GM11168 (cell line): ENCODE measurements around the gene SEZ6L2.
"Not testable (repeated sequence)": the region's sequence is repeated elsewhere in the genome, so short reads cannot be mapped to it uniquely, and the experiment has no call there.

Experiments used
- in situ Hi-C: fragments of 300-500 bp; cut with MboI; formaldehyde crosslinking; loops from one replicate; pipeline ENCODE4 v1.12.0; 2022; ENCODE audit warnings: low sequenced_read_pairs; ENCODE audit not compliant: unreplicated experiment

Gene SEZ6L2

DNA sequence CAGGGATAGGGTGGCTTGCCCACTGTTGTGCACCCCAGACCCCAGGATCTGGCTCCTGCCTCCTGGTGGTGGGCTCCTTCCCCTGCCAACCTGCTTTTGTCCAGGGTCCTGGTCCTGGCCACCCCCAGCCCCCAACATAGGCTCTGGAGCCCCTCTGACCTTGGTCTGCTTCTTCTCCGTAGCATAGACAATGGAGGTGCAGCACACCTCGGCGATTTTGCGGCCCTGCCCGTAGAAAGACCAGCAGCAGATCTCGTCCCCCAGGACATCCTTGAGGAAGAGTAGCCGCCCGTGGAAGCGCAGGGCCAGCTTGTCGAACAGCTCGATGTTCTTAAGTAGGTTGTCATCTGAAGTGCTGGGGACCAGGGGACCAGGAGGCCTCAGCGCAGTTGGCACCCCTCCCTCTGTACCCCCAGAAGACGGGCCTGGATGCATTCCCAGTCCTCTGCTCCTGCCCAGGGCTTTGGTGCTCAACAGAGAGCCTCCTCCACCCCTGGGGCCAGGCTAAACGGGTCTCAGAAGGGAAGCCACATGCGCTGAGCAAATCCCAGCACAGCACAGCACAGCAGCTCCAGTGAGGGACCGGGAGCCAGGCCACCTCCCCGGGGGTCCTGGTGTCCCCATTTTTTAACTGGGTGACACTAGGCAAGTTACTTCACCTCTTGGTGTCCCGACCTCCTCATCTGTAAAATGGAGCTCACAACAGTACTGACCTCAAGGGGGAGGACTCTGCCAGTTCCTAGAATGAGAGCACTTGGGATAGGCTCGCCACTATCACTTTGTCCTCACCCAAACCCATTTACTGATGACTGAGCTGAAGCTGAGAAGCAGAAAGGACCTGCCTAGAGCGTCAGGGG lies 11.7 kb upstream of the SEZ6L2 start:
- in situ Hi-C loops: no loop called here

DNA sequence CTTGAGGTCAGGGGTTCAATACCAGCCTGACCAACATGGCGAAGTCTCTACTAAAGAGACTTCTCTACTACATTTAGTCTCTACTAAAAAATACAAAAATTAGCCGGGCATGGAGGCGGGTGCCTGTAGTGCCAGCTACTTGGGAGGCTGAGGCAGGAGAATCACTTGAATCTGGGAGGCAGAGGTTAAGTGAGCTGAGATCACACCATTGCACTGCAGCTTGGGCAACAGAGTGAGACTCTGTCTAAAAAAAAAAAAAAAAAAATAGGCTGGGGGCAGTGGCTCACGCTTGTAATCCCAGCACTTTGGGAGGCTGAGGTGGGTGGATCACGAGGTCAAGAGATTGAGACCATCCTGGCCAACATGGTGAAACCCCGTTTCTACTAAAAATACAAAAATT lies 10.5 kb upstream of the SEZ6L2 start:
- in situ Hi-C loops: not testable (repeated sequence)

DNA sequence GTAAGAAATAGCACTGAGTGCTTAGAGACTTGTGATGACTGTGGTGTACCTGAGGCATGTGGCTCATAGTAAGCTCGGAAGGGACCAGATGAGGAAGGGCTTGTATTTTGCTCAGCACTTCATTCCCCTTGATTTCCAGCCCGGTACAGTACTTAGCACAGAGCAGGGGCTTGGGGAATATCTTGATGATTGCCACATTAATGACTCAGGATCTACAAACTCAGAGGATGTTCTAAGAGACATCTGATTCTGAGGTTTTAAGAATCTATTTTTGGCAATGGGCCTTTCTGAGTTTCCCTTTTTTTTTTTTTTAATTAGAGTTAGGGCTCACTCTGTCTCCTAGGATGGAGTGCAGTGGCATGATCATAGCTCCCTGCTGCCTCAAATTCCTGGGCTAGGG lies 10.0 kb upstream of the SEZ6L2 start:
- in situ Hi-C loops: no loop called here

DNA sequence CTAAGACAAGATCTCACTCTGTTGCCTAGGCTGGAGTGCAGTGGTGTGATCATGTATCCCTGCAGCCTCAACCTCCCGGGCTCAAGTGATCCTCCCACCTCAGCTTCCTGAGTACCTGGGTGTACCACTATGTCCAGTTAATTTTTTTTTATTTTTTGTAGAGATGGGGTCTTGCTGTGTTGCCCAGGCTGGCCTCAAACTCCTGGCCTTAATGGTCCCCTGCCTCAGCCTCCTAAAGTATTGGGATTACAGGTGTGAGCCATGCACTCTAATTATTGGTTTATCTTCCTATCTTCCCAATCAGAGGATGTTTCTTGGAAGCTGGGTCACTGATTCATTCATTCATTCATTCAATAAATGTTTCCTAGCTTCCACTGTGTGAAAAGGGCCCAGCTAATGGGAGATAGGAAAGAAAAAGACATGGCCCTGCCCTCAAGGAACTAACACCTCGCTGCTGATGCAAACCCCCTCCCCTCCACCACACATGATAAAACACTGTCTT lies 9.4 kb upstream of the SEZ6L2 start:
- in situ Hi-C loops: no loop called here

DNA sequence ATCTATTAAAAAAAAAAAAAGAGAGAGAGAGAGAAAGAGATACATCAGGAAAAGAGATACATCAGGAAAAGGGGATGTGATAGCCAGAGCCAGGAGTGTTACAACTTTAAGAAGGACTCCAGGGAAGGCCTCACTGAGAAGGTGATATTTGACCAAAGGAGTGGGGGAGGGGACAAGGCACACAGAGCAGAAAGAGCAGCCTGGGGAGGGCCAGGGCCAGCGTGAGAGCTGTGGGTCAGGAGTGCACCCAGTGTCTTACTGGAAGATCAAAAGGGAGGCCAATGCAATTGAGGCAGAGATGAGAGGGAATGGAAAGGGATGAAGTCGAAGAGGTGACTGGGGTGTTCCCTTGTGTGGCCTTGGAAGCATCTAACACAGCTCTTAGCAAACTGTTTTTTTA lies 8.6 kb upstream of the SEZ6L2 start:
- in situ Hi-C loops: no loop called here

DNA sequence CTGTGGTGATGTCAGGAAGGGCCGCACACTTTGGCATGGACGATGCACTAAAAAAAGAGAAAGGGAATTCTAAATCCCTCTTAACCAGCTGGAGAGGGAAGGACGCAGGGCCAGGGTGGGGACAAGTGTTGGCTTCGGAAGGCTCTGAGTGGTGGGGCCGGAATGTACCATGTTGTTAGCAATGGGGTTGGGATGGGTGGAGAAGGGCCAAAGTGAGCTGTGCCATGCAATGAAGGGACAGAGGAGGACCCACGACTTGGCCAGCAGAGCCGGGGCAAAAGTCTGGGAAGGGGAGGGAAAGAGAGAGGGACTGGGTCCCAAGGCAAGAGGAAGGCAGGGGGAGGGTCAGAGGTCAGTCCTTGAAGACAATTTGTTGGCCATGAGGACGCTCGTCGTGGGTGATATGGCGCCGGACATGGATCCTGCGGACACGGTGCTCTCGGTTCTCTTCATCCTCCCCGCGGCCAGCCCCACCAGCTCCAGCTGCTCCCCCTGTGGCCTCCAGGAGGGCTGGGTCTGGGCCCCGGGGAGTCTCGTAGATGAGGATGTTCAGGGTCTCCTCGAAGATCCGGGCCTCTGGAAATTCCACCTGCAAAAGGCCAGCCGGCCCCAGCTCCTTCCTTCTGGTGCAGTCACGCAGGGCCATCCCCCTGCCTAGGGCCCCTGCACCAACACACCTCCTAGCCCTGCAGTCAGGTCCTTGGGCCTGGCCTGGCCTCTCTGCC lies 7.3 kb upstream of the SEZ6L2 start:
- in situ Hi-C loops: no loop called here

DNA sequence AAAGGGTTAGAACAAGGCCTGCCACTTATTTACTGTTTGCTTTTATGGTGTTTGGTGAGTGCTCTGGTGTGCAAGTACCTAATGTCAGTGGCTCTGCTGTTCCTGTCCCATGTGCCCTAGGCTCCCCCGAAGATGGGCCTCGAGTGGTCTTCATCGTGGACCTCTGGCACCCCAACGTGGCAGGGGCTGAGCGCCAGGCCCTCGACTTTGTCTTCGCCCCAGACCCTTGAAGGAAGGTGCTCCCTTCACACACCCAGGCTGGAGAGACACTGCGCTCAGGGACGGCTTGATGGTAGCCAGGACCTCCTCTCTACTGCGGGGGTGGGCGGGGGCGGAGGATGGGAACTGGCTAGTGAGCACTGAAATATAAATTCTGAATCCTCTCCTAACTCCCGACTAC lies 6.3 kb upstream of the SEZ6L2 start:
- in situ Hi-C loops: no loop called here

DNA sequence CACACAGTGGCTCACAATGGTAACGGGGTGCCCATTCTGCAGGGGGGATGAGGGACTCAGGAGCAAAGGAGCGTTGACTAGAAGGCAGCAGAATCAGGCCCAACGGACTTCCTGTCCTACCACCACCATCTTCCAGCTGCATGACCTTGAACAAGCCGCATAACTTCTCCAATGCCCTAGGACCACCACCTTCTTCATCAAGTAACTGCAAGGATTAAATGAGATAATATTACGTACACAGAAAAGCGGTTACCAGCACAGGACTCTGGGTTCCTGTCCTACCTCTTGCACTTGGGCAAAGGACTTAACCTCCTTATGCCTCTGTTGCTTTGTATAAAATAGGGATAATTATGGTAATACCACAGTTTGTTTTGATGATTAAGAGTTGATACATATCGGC lies 5.6 kb upstream of the SEZ6L2 start:
- in situ Hi-C loops: no loop called here

DNA sequence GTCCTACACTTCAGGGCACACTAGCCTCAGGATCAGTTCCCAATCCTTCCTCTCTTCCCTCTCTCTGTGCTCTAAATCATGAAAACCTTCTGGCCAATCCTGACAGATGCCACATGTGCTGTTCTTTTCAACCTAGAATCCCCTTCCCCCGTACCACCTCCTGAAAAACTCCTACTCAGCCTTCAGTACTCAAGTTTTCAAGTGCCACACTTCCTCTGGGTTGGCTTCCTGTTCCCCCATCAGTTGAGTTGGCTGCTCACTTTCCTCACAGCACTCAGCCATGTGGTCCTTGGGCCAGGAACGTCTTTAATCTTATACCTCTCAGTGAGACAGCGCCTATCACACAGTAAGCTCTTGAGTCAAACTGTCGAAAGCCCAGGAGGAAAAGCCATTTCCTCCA lies 4.2 kb upstream of the SEZ6L2 start:
- in situ Hi-C loops: no loop called here

DNA sequence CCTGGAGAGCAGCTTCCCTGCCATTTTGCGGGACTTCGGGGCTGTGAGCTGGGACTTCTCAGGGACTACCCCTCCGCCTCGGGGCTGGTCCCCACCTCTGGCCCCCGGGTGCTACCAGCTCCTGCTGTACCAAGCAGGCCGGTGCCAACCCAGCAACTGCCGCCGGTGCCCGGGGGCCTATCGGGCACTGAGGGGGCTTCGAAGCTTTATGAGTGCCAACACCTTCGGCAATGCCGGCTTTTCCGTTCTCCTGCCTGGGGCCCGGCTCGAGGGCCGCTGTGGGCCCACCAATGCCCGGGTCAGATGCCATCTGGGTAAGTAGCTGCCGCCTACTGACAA lies 2.2 kb upstream of the SEZ6L2 start:
- in situ Hi-C loops: no loop called here

DNA sequence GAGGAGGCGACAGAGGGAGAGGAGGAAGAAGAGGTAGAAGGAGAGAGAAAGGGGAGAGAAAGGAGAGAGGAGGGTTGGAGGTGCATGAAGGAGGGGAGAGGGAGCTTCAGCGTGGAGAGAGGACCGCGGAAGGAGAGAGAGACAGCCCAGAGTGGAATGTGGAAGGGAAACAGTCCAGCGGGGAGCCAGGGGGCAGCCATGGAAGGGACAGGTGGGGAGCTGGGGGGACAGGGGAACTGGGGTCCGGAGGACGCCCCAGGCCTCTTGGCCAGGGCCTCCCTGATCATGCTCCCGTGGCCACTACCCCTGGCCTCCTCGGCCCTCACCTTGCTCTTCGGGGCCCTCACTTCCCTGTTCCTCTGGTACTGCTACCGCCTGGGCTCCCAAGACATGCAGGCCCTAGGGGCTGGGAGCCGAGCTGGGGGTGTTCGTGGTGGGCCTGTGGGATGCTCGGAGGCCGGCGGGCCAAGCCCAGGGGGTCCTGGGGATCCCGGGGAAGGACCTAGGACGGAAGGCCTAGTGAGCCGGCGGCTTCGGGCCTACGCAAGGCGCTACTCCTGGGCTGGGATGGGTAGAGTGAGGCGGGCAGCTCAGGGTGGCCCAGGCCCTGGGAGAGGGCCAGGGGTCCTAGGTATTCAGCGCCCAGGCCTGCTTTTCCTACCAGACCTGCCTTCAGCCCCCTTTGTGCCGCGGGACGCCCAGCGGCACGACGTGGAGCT lies 1.7 kb upstream of the SEZ6L2 start:
- in situ Hi-C loops: no loop called here

DNA sequence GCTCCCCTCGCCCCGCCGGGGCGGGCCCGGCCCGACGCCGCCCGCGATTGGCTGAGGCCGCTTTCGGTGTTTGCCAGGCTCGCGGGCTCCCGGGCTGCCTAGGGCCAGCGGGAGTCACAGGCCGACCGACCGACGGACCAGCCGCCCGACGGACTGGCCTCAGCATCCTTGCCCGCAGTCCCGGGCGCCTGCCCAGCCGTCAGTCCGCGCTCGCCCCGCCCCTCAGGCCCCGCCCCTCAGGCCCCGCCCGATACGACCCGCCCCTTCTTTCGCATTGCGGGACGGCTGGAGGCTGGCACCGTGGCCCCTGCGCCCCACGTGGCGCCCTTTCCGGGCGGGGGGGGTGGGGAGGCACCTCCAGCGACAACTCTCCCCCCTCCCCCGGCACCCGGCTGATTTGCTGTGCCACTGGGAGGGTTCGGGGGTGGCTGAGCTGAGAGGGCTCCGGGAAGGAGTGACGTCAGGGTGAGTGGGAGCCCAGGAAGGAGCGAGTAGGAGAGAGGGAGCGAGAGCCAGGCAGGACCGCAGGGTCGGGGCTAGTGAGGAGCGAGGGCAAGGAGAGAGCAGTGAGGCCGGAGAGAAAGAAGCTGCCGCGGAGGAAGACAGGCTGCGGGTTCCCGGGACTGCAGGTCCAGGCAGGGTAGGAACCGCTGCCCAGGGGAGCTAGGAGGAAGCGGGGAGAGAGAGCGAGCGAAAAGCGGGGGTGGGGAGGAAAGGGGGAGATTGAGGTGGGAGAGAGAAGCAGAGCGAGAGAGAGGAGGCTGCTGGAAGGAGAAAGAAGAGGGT lies 945 bp upstream of the SEZ6L2 start, which contains the start of gene ASPHD1:
ASPHD1 (plus strand) TSS at position 387 of the 786 bp plus-strand sequence. CDS start 484 bp downstream, outside the sequence.
- in situ Hi-C loops: no loop called here

DNA sequence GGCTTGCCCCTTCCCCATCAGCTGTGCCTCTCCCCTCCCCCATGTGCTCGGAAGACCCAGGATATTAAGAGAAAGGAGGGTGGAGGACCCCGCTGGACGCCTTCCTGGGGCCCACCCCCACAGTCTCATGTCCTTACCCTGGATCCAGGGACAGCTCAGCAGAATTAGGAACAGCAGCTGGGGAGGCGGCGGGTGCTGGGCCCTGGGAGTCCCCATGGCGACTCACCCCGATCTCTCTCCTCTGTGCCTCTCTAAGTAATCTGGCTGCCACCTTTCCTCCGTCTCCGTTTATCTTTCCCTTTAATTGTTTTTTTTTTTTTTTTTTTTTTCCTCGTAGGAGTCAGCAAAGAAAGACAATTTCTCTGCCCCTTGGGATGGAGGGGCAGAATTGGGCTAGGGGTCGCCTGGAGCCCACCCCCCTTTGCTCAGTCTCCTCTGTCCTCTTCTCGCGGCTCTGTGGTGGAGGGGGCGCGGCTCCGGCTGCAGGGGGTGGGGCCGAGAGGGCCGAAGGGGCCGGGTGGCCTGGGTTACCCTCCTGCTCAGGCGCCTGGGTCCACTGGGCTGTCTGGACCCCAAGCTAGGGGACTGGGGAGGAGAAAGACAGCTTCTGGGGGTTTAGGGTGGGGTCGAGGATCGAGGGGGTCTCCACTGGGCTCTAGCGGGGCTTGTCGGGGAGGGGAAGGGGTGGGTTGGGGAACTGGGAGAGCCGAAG lies 390 bp downstream of the SEZ6L2 start:
- in situ Hi-C loops: no loop called here

DNA sequence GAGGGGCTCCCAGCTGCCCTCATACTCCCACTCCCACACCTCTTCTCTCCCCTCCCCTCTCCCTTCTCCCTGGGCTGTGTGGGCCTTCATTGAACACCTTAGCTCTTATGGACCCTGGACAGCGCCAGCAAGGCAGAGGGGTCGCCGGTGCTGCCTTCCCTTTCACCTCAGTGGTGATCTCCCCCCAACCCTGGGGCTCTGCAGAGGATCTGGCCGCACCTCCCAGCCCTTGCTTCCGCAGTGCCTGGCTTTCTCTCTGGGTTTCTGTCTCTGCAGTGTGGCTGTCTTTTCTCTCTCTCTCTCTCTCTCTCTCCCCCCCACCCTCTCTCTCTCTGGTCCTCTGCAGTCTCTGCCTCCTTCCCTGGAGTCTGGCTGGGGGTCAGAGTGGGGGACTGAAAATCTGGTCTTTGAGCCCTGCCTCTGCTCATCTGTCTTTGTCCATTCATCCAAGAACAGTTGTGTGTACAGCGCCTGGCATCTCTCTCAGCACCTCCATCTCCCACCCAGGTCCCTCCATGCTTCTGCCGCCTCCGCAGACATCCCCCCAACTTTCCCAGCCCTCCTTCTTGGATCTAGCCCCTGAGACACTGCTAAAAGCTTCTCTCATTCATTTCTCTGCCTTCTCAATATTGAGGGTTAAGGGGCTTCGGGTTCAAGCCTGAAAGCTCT lies 1.1 kb downstream of the SEZ6L2 start:
- in situ Hi-C loops: no loop called here

DNA sequence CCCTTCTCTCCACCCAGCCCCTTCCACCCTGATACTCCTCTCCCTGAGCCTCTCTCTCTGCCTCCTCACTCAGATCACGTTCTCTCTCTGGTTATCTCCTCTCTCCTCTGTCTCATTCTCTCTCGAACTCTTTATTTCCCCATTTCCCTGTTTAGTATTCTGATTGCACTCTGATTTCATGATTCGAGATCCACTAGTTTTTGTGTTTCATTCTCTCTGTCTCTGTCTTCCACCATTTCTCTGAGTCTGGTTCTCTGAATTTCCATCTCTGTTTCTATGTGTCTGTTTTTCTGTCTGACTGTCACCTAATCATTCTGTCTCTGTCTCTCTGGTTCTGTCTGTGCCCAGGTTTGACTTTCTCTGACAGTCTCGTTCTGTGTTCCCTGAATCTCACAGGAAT lies 2.0 kb downstream of the SEZ6L2 start:
- in situ Hi-C loops: no loop called here

DNA sequence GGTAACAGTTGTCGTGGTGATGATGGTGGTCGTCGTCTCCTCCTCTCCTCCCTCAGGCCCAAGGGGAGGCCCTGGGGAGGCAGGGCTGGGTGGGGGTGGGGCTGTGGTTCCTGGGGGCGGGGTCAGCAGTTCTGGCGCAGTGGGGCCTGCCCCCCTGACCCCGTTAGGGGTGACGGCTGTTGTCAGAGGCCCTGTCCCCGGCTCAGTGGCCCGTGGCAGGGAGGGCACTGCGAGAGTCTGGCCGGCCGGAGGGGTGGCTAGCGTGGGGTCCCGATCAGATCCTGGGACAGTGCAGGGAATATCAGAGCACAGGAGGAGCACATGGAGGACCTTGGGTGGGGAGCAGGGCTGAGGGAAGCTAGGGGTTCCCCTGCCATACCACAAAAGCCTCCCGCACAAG lies 2.5 kb downstream of the SEZ6L2 start:
- in situ Hi-C loops: no loop called here

DNA sequence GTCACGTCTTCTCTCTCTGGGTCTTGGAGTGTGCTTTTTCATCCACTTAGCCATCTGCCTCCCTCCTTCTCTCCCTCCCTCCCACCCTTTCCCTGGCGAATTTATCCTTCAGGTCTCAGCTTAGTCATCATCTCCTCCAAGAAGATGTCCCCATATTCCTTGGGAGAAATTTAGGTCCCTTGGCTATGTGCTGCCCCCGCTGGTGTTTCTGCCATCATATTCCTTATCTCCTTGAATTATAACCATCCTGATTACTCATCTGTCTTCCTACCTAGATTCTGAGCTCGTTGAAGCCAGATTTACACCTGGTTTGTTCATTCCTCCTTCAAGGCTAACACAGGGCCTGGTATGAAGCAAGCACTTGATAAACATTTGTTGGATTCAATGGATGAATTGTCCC lies 5.0 kb downstream of the SEZ6L2 start:
- in situ Hi-C loops: no loop called here

DNA sequence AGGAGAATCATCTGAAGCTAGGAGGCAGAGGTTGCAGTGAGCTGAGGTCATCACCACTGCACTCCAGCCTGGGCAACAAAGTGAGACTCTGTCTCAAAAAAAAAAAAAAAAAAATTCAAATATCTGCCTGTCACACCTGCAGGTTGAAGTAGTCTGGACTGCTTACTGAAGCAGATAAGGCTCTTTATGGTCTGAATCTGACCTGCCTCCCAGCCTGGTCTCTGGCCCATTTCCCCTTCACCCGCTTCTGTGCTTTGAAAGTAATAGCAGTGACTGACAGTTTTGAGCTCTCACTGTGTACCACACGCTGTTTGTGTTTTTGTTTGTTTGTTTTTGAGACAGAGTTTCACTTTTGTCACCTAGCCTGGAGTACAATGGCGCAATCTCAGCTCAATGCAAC lies 5.8 kb downstream of the SEZ6L2 start:
- in situ Hi-C loops: no loop called here

DNA sequence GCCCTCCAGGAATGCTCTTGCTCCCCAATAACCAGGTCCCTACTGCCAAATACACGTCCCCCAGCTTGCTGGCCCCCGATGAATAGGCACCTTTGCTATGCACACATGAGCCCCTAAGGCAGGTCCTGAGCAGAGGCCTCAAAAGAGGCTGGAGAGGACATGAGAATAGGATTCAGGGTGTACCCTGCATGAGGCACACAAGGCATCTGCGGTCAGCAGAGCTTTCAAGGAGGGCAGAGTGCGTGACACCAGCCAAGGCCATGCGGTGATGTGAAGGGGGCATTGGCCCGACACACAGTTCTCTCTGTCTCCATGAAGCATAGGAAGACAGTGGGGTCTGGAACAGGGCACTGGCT lies 6.9 kb downstream of the SEZ6L2 start:
- in situ Hi-C loops: no loop called here
